ENCODE data around the gene COPS6.

The COPS6 gene

DNA sequence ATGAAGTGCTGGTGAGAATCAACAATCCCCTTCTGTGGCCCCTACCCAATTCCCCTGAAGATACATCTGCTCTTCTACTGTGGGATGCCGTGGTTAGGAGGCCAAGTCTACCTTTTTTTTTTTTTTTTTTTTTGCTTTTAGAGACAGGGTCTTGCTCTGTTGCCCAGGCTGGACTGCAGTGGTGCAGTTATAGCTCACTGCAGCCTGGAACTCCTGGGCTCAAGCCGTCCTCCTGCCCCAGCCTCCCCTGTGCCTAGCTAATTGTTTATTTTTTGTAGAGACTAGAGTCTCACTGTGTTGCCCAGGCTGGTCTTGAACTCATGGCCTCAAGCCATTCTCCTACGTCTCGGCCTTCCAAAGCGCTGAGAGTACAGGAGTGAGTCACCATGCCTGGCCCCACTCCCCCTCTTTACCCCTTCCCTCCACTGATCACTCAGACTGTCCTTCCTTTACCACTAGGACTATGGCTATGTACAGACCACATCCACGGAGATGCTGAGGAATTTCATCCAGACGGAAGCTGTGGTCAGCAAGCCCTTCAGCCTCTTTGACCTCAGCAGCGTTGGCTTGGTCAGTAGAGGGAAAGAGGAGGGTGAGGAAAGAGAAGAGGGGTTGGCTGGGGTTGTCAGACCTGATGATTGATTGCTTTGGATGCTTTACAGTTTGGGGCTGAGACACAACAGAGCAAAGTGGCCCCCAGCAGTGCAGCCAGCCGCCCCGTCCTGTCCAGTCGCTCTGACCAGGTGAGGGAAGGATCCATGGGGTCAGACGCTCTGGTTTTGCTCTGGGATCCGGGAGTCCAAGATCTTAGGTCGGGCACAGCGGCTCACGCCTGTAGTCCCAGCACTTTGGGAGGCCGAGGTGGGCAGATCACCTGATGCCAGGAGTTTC is 14.4 kb downstream of the COPS6 start:
- DNase-seq (ENCODE audit: low spot score), result no peak

DNA sequence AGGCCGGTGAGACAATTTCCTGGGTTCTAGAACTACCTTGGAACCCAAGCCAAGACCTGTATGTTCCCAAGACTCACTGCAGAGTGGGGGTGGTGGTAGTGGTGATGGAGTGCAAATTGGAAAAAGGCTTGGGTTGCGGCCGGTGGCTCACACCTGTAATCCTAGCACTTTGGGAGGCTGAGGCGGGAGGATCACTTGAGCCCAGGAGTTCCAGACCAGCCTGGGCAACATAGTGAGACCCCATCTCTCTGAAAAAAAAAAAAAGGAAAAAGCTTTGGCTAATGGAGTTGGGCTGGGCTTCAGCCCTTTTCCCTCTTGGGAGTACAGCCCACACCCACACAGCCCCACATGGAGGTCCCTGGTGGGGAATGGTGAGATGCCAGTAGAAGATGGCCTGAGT is 16.8 kb downstream of the COPS6 start:
- no peak for DNase-seq (ENCODE audit: low spot score)

DNA sequence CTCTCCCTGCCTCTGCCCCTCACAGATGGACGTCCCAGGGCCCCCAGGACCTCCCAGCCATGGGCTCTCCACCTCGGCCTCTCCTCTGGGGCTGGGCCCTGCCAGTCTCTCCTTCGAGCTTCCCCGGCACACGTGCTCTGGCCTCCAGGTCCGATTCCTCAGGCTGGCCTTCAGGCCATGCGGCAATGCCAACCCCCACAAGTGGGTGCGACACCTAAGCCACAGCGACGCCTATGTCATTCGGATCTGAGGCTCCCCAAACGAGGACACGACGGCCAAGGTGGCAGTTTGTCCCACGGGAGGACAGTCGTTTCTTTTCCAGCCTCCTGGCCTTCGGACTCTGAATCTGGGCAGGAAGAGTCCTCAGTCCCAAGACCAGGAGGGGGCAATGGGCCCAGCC is 17.9 kb downstream of the COPS6 start:
- no peak for DNase-seq (ENCODE audit: low spot score)

DNA sequence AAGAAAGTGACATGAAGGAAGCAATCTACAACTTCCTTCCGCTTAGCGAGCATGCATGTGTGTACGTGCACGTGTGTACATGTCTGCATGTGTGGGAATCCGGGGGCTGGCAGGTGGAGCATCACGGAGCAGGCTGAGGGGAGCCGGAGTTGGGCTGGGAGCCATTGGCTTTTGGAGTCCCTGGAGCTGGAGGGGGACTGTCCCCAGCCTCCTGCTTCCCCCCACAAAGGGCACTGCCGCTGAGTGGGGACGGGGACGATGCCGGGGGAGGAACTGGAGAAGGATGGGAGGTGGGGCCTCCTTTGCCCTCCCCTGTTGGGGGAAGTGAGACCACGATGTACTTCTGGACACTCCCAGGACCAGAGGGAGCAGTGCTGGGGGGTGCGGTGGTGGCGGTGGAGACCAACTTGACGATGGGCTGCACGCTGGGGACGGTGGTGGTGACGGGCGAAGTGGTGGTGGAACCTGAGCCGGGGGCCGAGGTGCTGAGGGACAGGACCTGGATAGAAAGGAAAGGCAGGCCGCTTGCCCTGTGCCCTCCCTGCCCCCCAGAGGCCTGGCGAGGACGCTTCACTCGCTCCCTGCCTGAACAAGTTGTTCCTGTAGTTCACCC is 18.5 kb downstream of the COPS6 start:
- no peak for DNase-seq (ENCODE audit: low spot score)

DNA sequence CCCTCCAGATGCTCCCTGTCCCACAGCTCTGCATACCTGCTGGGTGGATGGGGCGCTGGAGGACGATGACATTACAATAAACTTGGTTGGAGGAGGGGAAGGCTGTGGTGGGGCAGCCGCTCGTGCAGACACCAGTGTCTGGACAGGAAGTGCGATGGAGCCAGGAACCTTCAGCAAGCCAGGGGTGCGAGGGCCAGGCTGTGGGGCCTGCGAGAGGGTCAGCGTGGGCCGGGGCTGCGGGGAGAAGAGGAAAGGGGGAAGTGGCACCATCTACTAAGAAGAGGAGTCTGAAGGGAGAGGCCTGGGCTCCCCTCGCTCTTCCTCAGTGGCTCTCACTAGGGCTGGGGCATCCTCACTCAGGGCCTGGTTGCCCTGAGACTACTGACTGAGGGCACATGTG is 19.1 kb downstream of the COPS6 start:
- DNase-seq (ENCODE audit: low spot score), result no peak

DNA sequence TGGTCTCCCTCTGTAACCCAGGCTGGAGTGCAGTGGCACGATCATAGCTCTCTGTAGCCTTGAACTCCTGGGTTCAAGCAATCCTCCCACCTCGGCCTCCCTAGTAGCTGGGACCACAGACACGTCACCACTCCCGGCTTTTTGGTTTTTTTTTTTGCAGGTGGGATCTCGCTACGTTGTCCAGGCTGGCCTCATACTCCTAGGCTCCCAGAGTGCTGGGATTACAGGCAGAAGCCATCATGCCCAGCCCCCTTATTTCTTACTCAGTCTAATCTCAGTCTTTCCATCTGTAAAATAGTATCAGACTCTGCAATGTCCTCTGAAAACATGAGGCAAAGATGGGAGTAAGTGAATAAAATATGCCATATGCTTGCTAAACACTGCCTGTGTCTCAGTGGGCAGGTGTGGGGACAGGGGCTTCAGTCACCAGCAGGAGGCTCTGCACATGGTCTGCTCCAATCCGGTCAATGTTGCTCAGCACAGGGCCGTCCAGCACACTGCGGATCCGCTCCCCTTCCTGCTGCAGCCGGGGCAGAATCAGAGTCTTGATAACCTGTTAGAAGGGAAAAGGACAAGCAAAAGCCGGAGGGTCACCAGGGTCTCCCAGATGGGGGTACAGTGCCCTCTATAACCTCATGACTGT is 20.9 kb downstream of the COPS6 start:
- no peak for DNase-seq (ENCODE audit: low spot score)

DNA sequence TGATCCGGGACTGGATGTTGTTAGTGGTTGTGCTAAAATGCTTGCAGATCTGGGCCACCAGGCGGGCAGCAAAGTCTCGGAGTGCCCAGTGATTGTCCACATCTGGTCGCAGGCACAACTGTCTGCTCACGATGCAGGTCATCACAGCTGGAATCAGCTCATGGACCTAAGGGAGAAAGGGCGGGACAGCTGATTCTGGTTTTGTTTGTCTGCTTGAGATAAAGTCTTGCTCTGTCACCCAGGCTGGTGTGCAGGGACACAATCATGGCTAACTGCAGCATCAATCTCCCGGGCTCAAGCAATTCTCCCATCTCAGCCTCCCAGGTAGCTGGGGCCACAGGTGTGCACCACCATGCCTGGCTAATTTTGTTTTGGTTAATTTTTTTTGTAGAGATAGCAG is 22.4 kb downstream of the COPS6 start:
- no peak for DNase-seq (ENCODE audit: low spot score)

DNA sequence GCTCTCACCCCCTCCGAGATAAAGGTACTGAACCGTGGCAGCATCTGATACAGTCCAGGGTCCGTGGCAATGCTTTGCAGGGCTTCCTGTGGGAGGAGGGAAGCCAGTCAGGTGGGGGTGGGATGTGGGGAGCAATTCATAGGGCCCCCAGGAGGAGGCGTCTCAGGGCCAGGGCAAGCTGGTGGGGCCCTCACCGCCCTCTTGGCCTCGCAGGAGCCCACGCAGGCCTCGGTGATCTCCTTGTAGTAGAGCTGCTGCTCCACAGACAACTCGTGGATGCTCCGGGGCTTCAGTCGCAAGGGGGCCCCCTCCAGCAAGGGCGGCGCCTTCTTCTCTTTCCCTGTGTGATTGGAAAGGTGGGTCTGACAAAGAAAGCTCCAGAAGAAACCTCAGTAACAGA is 23.1 kb downstream of the COPS6 start:
- no peak for DNase-seq (ENCODE audit: low spot score)

DNA sequence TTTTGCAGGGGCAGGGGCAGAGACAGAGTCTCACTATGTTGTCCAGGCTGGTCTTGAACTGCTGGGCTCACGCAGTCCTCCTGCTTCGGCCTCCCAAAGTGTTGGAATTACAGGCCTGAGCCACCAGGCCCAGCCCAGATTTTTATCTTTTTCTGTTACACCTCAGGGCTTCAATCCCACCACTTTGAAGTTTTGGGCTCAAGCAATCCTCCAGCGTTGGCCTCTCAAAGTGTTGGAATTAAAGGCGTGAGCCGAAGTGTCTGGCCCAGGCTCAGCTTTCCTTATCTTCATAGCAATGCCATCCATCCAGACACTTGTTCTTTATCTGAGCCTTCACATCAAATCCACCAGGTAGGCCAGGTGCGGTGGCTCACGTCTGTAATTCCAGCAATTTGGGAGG is 26.3 kb downstream of the COPS6 start:
- DNase-seq (ENCODE audit: low spot score), result no peak

DNA sequence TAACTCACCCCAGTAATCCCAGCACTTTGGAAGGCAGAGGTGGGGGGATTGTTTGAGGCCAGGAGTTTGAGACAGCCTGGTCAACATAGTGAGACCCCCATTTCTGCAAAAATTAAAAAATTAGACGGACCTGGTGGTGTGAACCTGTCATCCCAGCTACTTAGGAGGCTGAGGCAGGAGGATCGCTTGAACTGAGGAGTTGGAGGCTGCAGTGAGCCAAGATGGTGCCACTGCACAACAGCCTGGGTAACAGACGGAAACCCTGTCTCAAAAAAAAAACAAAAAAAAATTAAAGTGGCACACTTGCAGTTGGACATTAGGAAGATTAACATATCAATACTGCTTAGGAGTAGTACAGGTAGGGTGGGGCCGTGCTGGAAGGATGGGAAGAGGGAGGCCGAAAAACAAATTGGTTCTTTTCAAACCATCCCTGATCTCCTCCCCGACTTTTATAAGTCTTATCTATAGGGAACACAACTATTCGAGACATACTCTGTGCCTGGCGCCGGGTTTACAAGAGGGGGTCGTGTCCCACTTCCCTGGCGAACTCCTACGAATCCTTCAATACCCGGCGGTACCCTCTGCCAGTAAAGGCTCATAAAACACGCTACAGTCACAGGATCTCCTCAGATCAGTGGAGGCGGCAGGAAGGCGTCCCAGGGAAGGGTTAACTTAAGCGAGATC is 29.8 kb downstream of the COPS6 start:
- DNase-seq (ENCODE audit: low spot score), result no peak

DNA sequence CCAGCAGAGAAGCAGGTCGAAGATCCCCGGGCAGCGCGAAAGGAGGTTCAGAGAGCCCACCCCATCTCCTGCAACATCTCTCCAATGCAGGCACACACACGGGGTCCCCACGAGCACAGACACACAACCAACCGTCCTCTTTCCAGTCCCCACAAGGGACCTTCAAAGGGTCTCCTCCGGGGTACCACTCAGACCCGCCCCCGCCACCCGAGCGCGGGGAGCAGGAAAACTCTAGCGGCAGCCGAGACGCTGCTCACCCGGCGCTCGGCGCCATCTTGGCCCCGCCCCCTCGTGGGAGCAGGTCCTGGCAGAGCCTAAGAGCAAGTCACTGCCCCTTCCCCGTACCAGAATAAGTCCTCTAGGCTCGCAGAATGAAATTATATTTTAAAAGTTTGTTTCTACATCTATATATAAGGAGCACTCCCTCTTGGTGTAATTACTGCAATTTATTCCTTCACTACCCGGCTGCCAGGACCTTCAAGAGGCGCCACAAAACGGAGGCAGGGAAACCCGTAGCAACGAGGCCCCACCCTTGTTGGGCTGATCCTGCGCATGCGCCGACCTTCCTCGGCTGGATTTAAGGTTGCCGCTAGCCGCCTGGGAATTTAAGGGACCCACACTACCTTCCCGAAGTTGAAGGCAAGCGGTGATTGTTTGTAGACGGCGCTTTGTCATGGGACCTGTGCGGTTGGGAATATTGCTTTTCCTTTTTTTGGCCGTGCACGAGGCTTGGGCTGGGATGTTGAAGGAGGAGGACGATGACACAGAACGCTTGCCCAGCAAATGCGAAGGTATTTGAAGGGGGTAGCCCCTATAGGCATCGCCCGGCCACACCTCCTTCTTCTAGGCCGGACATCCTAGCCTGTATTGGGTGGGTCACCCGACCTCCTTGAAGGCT is 30.6 kb downstream of the COPS6 start, which contains the start of the genes CNPY4 and TAF6:
Gene CNPY4, plus strand, starts transcription at position 563 of the 898 bp plus-strand sequence. Its CDS starts 111 bp downstream, at position 674.
Gene TAF6, minus strand, starts transcription at position 287 of the 898 bp plus-strand sequence. CDS start 5,149 bp downstream, outside the sequence.
- peak; percentile 99 for DNase-seq (ENCODE audit: low spot score)

DNA sequence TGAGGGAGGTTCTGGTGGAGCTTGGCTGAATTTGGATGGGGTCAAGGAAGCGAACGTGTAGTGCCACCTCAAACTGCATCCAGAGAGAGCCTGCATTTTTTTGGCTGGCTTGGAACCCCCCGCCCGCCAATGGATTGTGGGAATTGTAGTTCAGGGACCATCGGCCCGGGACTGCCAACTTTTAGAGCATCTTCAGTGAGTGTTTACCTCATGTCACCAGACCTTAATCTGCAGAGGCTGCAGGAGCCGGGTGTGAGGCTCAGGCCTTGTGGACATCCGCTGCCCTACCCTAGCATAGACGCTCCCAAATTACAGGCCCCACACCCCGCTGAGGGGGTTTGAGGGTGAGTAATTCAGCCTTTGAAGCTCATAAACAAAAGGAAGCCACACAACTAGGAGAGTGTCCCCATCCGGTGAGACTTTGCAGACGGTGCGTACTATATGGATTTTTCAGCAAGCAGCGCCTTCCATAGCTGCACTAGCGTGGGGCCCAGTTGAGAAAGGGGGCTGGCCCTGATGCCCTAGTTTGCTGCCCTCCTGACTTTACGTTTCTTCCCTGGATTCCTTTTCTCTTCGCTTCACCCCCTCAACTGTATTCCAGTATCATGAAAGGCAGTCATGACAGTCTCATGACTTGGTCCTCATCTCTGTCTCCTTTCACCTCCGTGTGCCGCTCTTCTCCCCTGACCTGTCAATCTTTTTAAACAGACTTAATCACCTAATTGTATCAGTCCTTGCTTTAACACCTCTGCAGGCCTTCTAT is 31.4 kb downstream of the COPS6 start:
- peak; percentile 67 for DNase-seq (ENCODE audit: low spot score)

DNA sequence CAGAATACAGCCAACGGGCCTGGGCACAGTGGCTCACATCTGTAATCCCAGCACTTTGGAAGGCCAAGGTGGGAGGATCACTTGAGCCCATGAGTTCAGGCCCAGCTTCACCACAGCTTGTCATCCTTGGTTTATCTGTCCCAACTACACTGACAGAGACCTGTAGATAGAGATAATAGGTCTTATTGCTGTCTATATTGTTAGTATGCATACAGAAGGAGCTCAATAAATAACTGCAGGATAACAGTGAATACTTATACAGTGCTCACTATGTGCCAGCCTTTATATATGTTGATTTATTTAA is 31.9 kb downstream of the COPS6 start:
- DNase-seq (ENCODE audit: low spot score), result no peak

DNA sequence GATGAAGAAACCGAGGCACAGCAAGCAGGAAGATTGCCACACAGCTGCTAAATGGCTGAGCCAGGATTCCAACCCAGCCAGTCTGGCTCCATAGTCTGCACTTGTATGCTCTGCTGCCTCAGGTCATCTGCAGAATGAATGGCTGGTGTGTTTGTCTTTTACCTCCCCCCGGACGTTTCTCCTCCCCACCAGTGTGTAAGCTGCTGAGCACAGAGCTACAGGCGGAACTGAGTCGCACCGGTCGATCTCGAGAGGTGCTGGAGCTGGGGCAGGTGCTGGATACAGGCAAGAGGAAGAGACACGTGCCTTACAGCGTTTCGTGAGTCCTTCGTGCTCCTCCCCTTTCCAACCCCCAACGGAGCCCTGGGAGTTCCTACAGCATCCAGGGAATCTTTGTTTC is 33.3 kb downstream of the COPS6 start:
- DNase-seq (ENCODE audit: low spot score), result no peak

DNA sequence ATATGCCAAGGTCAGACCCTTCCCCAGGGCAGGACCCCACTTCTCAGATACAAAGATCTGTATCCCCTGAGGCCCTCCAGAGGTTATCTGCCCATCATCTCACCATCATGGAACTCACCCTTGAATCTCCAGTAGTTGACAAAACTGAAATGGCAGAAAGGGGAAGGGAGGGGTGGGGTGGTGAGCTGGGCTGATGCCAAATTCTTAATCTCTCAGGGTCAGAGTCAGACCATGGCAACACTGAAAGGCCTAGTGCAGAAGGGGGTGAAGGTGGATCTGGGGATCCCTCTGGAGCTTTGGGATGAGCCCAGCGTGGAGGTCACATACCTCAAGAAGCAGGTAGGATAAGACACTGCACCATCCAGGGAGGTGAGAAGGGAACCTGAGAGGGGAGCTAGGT is 33.8 kb downstream of the COPS6 start:
- no peak for DNase-seq (ENCODE audit: low spot score)

DNA sequence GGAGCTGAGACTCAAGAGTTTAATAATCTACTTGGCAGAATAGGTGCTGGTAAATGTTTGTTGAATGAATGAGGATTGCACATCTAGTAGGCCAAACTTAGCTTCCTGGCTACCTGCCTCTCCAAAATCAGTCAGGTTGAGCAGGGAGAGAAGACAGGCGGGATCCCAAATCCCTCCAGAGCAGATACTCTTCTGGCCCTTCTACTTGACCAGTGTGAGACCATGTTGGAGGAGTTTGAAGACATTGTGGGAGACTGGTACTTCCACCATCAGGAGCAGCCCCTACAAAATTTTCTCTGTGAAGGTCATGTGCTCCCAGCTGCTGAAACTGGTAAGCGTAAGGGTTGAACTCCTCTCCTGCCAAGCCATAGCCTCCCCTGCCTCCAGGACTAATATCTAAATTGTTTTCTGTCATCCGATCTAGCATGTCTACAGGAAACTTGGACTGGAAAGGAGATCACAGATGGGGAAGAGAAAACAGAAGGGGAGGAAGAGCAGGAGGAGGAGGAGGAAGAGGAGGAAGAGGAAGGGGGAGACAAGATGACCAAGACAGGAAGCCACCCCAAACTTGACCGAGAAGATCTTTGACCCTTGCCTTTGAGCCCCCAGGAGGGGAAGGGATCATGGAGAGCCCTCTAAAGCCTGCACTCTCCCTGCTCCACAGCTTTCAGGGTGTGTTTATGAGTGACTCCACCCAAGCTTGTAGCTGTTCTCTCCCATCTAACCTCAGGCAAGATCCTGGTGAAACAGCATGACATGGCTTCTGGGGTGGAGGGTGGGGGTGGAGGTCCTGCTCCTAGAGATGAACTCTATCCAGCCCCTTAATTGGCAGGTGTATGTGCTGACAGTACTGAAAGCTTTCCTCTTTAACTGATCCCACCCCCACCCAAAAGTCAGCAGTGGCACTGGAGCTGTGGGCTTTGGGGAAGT is 35.8 kb downstream of the COPS6 start:
- DNase-seq (ENCODE audit: low spot score), result no peak

DNA sequence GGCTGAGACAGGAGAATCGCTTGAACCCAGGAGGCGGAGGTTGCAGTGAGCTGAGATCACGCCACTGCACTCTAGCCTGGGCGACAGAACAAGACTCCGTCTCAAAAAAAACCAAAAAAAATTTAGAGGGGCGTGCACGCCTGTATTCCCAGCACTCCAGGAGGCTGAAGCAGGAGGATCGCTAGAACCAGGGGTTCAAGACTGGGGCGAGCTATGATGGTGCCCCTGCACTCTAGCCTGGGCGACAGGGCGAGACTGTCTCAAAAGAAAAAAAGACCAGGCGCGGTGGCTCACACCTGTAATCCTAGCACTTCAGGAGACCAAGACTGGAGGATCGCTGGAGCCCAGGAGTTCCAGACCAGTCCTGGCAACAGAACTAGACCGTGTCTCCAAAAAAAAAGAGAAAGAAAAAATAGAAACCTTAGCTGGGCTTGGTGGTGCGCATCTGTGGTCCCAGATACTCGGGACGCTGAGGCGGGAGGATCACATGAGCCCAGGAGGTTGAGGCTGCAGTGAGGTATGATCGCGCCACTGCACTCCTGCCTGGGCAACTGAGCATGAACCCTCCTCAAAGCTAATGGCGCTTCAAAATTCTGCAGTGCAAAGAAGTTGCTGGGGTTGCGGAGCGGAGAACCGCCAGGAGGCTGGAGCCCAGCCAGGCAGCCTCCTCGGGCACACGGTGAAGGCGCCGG is 37.6 kb downstream of the COPS6 start:
- DNase-seq (ENCODE audit: low spot score), result no peak

DNA sequence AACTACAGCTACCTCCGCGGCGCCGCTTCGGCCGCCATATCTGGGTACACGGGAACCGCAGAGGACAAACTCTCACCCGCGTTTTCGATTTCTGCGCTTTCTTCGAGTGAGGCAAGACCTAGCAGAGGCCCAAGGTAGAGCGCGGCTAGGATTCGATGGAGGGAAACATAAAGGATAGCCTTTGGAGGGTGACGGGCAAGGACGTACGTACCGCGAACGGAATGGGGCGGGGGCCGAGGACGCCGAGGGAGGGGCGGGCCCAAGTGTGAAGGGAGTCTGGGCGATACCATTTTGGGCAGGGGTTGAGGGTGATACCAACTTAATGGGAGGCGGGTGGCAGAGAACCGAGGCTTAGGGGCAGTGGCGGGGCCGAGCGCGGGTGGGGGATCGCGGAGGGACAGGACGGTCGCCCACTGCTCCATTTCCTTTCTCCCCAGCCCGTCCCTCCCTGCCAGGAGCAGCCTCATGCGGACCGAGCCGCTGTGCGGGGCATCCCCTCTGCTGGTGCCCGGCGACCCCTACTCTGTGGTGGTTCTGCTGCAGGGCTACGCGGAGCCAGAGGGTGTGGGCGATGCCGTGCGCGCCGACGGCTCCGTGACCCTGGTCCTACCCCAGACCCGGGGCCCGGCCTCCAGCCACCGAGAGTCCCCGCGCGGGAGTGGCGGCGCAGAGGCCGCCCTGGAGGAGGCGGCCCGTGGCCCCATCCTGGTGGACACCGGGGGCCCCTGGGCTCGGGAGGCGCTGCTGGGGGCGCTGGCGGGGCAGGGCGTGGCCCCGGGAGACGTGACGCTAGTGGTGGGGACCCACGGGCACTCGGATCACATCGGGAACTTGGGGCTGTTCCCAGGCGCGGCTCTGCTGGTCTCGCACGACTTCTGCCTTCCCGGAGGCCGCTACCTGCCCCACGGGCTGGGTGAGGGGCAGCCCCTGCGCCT is 38.4 kb downstream of the COPS6 start, which contains the start of gene MBLAC1:
Gene MBLAC1, plus strand, starts transcription at position 37 of the 935 bp plus-strand sequence. Its CDS starts 429 bp downstream, at position 466.
- peak; percentile 92 for DNase-seq (ENCODE audit: low spot score)
